GM12892 (cell line): ENCODE data around the gene KBTBD13.
"Not testable (repeated sequence)": the region's sequence is repeated elsewhere in the genome, so short reads cannot be mapped to it uniquely, and the experiment has no call there.

Source experiments
- POLR2A ChIP-seq: IDR thresholded peaks from 2 replicates; pipeline ENCODE4 v1.6.1; 2011; ENCODE audit warnings: low read depth, low read length, control low read depth
- POLR2AphosphoS5 ChIP-seq: IDR thresholded peaks from 2 replicates; pipeline ENCODE4 v1.6.1; 2011; ENCODE audit warnings: low read depth, low read length, control low read depth
- TAF1 ChIP-seq: IDR thresholded peaks from 2 replicates; pipeline ENCODE4 v1.6.1; 2011; ENCODE audit warnings: low read depth, mild to moderate bottlenecking, control low read depth, low read length, borderline replicate concordance

DNA sequence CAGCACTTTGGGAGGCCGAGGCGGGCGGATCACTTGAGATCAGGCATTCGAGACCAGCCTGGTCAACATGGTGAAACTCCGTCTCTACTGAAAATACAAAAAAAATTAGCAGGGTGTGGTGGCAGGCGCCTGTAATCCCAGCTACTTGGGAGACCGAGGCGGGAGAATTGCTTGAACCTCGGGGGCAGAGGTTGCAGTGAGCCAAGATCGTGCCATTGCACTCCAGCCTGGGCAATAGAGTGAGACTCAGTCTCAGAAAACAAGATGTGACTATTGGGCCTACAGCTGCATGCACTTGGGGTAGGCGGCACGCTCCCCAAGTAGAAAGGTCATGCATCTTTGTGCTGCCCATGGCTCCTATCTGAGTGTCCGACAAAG is 17.2 kb downstream of the KBTBD13 start:
- TF ChIP-seq POLR2A, POLR2AphosphoS5, TAF1: not testable (repeated sequence)
